Endothelial cell of umbilical vein (primary cell): Measurements from ENCODE around the gene PKD2L1. TPM values are rescaled to one million over a fixed set of nuclear protein-coding genes. Genes with fewer than 3 reads are reported as not detected.

Experiments used
- BruUV-seq: library from RNA; stranded (reverse); fragments of 400-500 nt; replicated peaks from 2 replicates; lab custom pipeline; 2021; lab: Mats Ljungman, UMichigan
- CTCF ChIA-PET: fragments of 300-600, 350-600 bp; sonication (Branson Sonifier 250); formaldehyde crosslinking; loops from one replicate; lab custom pipeline; 2021; ENCODE audit warnings: antibody characterized with exemption, inconsistent platforms; lab: Charles Lee
- POLR2A ChIA-PET: fragments of 300-600, 350-600 bp; sonication (Branson Sonifier 250); formaldehyde crosslinking; loops from one replicate; lab custom pipeline; 2021; ENCODE audit warnings: antibody characterized with exemption, inconsistent platforms; lab: Charles Lee
- DNase-seq: peaks from one replicate; pipeline ENCODE4 v3.0.0-alpha.2; 2011; ENCODE audit warnings: low read depth, low spot score
- FAIRE-seq: peaks from 2 replicates; lab custom pipeline; 2011; peaks lifted over from hg19 to GRCh38; lab: Jason Lieb, UNC
- H2AFZ ChIP-seq: 2 replicates; pipeline ENCODE4 v1.6.0; 2012; ENCODE audit warnings: low read depth, low read length, control low read depth, inconsistent platforms
- H3K27ac ChIP-seq: 2 replicates; pipeline ENCODE4 v1.5.1; 2011; ENCODE audit warnings: low read depth, mild to moderate bottlenecking, control low read depth, low read length, moderate library complexity; ENCODE audit not compliant: insufficient read depth
- H3K27me3 ChIP-seq, 2 experiments: 2 replicates each; pipeline versions ENCODE4 v1.6.0 to v1.6.1; 2011; ENCODE audit warnings: low read length in 2 of 2, mixed read lengths in 1 of 2; ENCODE audit not compliant: control insufficient read depth in 2 of 2, insufficient read depth in 2 of 2
- H3K36me3 ChIP-seq, 2 experiments: 2 replicates in 1 of 2; 3 replicates in 1 of 2; pipeline ENCODE4 v1.5.1; 2011; ENCODE audit warnings: low read length in 2 of 2, mild to moderate bottlenecking in 1 of 2, moderate library complexity in 1 of 2; ENCODE audit not compliant: control insufficient read depth in 2 of 2, insufficient read depth in 2 of 2; ENCODE audit errors: extremely low read depth in 1 of 2
- H3K4me1 ChIP-seq: 3 replicates; pipeline ENCODE4 v1.5.1; 2011; ENCODE audit warnings: mild to moderate bottlenecking, low read length; ENCODE audit not compliant: control insufficient read depth, insufficient read depth; ENCODE audit errors: extremely low read depth
- H3K4me2 ChIP-seq: 2 replicates; pipeline ENCODE4 v1.6.1; 2011; ENCODE audit warnings: low read length, control low read depth, mixed read lengths; ENCODE audit not compliant: insufficient read depth
- H3K4me3 ChIP-seq, 3 experiments: fragments of 200-600 bp in 1 of 3; sonication (generic), shearing (Covaris generic) in 1 of 3; replicated peaks in 1 of 3; 2 replicates each; pipeline ENCODE4 v1.5.1; 2011 to 2016; ENCODE audit warnings: control low read depth in 3 of 3, low read length in 3 of 3, mild to moderate bottlenecking in 2 of 3, inconsistent platforms in 1 of 3, low read depth in 1 of 3, moderate library complexity in 1 of 3; ENCODE audit not compliant: insufficient read depth in 1 of 3
- H3K79me2 ChIP-seq: 2 replicates; pipeline ENCODE4 v1.6.0; 2012; ENCODE audit warnings: low read length, inconsistent platforms; ENCODE audit not compliant: control insufficient read depth, insufficient read depth
- H3K9ac ChIP-seq: replicated peaks from 2 replicates; pipeline ENCODE3; 2011; ENCODE audit warnings: low read length, control low read depth; ENCODE audit not compliant: insufficient read depth; ENCODE audit errors: extremely low read depth
- H3K9me1 ChIP-seq: replicated peaks from 3 replicates; pipeline ENCODE4 v1.6.0; 2011; ENCODE audit warnings: mild to moderate bottlenecking, low read length; ENCODE audit not compliant: control insufficient read depth, insufficient read depth; ENCODE audit errors: extremely low read depth
- H3K9me3 ChIP-seq: replicated peaks from 2 replicates; pipeline ENCODE4 v1.5.1; 2012; ENCODE audit warnings: low read length, inconsistent platforms; ENCODE audit not compliant: control insufficient read depth, insufficient read depth
- H4K20me1 ChIP-seq: replicated peaks from 2 replicates; pipeline ENCODE3; 2011; ENCODE audit warnings: mild to moderate bottlenecking, low read length; ENCODE audit not compliant: control insufficient read depth, insufficient read depth; ENCODE audit errors: extremely low read depth
- CTCF ChIP-seq, 2 donors: IDR thresholded peaks; 1 replicate in 1 of 2; 2 replicates in 1 of 2; pipeline ENCODE4 v1.5.1; 2011; ENCODE audit warnings: low read length in 2 of 2, mild to moderate bottlenecking in 2 of 2, moderate library complexity in 2 of 2, control low read depth in 1 of 2, inconsistent platforms in 1 of 2, low read depth in 1 of 2; ENCODE audit not compliant: insufficient read depth in 1 of 2; ENCODE audit errors: extremely low read depth in 1 of 2
- EZH2 ChIP-seq: IDR thresholded peaks from 2 replicates; pipeline ENCODE4 v1.6.1; 2012; ENCODE audit warnings: borderline replicate concordance, low read depth, mild to moderate bottlenecking, moderate library complexity, low read length, inconsistent platforms; ENCODE audit not compliant: severe bottlenecking
- FOS ChIP-seq: IDR thresholded peaks from 2 replicates; pipeline ENCODE4 v1.6.1; 2011; ENCODE audit warnings: mild to moderate bottlenecking, low read length, moderate library complexity, borderline replicate concordance; ENCODE audit not compliant: insufficient read depth
- GATA2 ChIP-seq: IDR thresholded peaks from 2 replicates; pipeline ENCODE4 v1.7.0; 2011; ENCODE audit warnings: low read depth, mild to moderate bottlenecking, moderate library complexity, mixed read lengths, low read length; ENCODE audit not compliant: insufficient read length, insufficient read depth
- JUN ChIP-seq: IDR thresholded peaks from 2 replicates; pipeline ENCODE4 v1.6.1; 2011; ENCODE audit warnings: borderline replicate concordance, low read depth; ENCODE audit not compliant: insufficient read length, insufficient read depth
- MYC ChIP-seq: IDR thresholded peaks from one replicate; pipeline ENCODE4 v1.6.1; 2011; ENCODE audit warnings: mild to moderate bottlenecking, low read depth, low read length
- POLR2A ChIP-seq: IDR thresholded peaks from 2 replicates; pipeline ENCODE4 v1.6.1; 2012; ENCODE audit warnings: low read depth, mild to moderate bottlenecking, control low read depth, low read length
- POLR2AphosphoS5 ChIP-seq: IDR thresholded peaks from 2 replicates; pipeline ENCODE4 v1.6.1; 2012; ENCODE audit warnings: low read depth, mild to moderate bottlenecking, control low read depth, low read length, moderate library complexity; ENCODE audit not compliant: insufficient read depth
- dilution Hi-C: fragments of 300-500 bp; cut with MboI; formaldehyde crosslinking; loops from one replicate; pipeline ENCODE4 v1.15.0; 2019; ENCODE audit warnings: low sequenced_read_pairs; ENCODE audit not compliant: extremely low pct_ligation_motif_present
- intact Hi-C: fragments of 100-400 bp; cut with micrococcal nuclease; formaldehyde crosslinking; loops from one replicate; pipeline ENCODE4 v1.10.0; 2022
- polyA plus RNA-seq, 4 experiments: library from polyadenylated mRNA; depleted of rRNA in 3 of 4; stranded (reverse) in 3 of 4; unstranded in 1 of 4; fragments of >200 nt; gene quantifications; 2 replicates each; pipeline versions ENCODE4 v1.2.1 to v1.2.3, GENCODE V29; 2011 to 2012; ENCODE audit warnings: missing spikeins in 1 of 4
- total RNA-seq: library from RNA; stranded (reverse); gene quantifications from 2 replicates; pipeline ENCODE4 v1.2.3, GENCODE V29; 2021
- TF ChIP-seq, protein P1 (sequence below): IDR thresholded peaks from 2 replicates; pipeline ENCODE4 v1.6.1; 2011; ENCODE audit not compliant: insufficient read depth, insufficient read length

PKD2L1 gene
- total and polyA plus RNA-seq, 2 donors (not counting 3 experiments of a cell fraction or from before 2014, with no cell fraction given), result not detected

DNA sequence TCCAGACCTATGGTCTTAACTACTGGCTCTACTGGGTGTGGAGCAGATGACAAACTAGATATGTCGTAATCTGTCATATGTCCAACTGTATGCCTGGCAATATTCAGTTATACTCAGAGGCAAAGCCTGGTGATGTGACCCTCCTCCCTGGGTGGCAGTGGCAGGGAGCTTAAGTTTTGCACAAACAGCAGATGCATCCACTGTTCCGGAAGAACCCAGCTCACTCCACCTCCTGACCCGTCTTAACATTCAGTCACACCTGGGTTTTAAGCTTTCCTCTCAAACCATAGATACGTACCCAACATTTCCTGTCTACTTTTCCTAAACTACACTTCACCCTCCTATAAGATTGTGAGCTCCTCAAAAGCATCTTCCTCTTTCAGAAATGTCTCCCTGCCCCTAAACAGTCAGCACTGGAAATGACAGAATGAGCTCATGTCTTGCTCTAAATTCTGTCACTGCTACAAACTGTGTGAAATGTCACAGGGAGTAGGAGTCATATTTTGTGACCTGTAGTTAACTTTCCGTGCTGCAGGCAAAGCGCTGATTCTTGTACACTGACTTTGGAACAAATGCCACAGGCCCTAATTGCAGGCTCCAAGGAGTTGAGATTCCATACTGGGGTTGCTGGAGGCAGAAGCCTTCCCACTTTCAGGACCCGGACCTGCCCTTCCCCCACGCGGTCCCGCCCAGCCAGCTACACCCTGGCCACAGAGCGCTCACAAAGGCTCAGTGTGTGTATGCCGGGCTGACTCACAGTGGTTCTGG, 40.9 kb upstream of the PKD2L1 start:
- Histone ChIP-seq H3K4me1 (peaks cover 48% of the 10 kb centered on the region), H2AFZ (peak overlapping the region; percentile 46), H3K9ac (peak overlapping the region; percentile 20), H3K4me2 (peak overlapping the region; percentile 25), H4K20me1 (no peaks in the 10 kb centered on the region), H3K36me3 (no peaks in the 10 kb centered on the region), H3K9me3 (no peaks in the 10 kb centered on the region), H3K9me1 (no peaks in the 10 kb centered on the region), H3K27ac (peak overlapping the region; percentile 51), H3K79me2 (peaks cover 7% of the 10 kb centered on the region), H3K27me3 (no peaks in the 10 kb centered on the region), H3K4me3 (no peak overlapping the region)
- TF ChIP-seq POLR2AphosphoS5 (peak; percentile 30), EZH2 (no peak), JUN (peak; percentile 1), FOS (peak; percentile 57)
- BruUV-seq, result no TSS peak
- intact Hi-C loops, result loop anchor here (5.0 kb wide), 1 partner anchor 184 kb away; the partner anchor contains the start of gene ERLIN1
- dilution Hi-C loops, result no loop called here
- DNase-seq, result peak; percentile 74
- POLR2A ChIA-PET, result interaction anchor here (0.7 to 1.3 kb wide), 3 partner anchors 10 to 24 kb away, joined by 3 to 17 read pairs (median 3); partner anchors contain the start of gene SCD
- CTCF ChIA-PET, result interaction anchor here (0.5 to 2.0 kb wide), 11 partner anchors 11 to 148 kb away, joined by 3 to 8 read pairs (median 3); partner anchors contain the start of gene SCD
- peak; percentile 74 for FAIRE-seq

- CTCF ChIA-PET, result no interaction called here
Measured at GRCh38 chr10:100368721-100369120, 38.7 kb upstream of the PKD2L1 start.

More at GRCh38 chr10:100368721-100369120, 38.7 kb upstream of the PKD2L1 start:
- Histone ChIP-seq H2AFZ (no peak overlapping the region), H3K27me3 (no peaks in the 10 kb centered on the region), H3K36me3 (no peaks in the 10 kb centered on the region), H3K27ac (no peak overlapping the region), H3K4me3 (no peak overlapping the region), H3K79me2 (no peaks in the 10 kb centered on the region), H3K4me1 (peaks cover 46% of the 10 kb centered on the region), H4K20me1 (no peaks in the 10 kb centered on the region), H3K9me1 (no peaks in the 10 kb centered on the region), H3K4me2 (no peak overlapping the region), H3K9ac (no peak overlapping the region), H3K9me3 (no peaks in the 10 kb centered on the region)
- DNase-seq (no peak), FAIRE-seq (no peak)
- POLR2A ChIA-PET, result no interaction called here
- TF ChIP-seq, protein P1, sequence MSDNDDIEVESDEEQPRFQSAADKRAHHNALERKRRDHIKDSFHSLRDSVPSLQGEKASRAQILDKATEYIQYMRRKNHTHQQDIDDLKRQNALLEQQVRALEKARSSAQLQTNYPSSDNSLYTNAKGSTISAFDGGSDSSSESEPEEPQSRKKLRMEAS, result no peak
- TF ChIP-seq POLR2AphosphoS5 (no peak), CTCF (IDR thresholded peaks at IDR 0.05; ENCODE audit: extremely low read depth in 1 of 2, insufficient read depth in 1 of 2, low read depth in 1 of 2, low read length in 2 of 2) (no peak), GATA2 (no peak), MYC (no peak), POLR2A (no peak), FOS (no peak)
- intact Hi-C loops (no loop called here), dilution Hi-C loops (no loop called here)
- BruUV-seq, result no TSS peak
